Naive B cell (primary cell): ENCODE data around the gene L3HYPDH. TPM values are rescaled to one million over a fixed set of nuclear protein-coding genes. Genes with fewer than 3 reads are reported as not detected.
"Not testable (repeated sequence)": the region's sequence is repeated elsewhere in the genome, so short reads cannot be mapped to it uniquely, and the experiment has no call there.

Experiments used
- ATAC-seq, 2 donors: fragments of 150-1000 bp; cut with Tn5 transposase; 2 replicates each; pipeline ENCODE4 v1.10.0; 2021; ENCODE audit warnings: low read depth in 2 of 2, mild to moderate bottlenecking in 2 of 2, moderate library complexity in 2 of 2
- DNase-seq: peaks from one replicate; pipeline ENCODE4 v3.0.0; 2022
- H3K27ac Mint-ChIP-seq, 6 donors: one replicate each; pipeline ENCODE4 v1.8.0; 2020 to 2022; ENCODE audit warnings: mild to moderate bottlenecking in 6 of 6, mixed read lengths in 6 of 6, moderate library complexity in 5 of 6, inconsistent platforms in 2 of 6
- H3K27me3 Mint-ChIP-seq, 3 donors: one replicate each; pipeline ENCODE4 v1.8.0; 2021 to 2022; ENCODE audit warnings: mixed read lengths in 3 of 3, mild to moderate bottlenecking in 1 of 3
- H3K36me3 Mint-ChIP-seq, 2 donors: one replicate each; pipeline ENCODE4 v1.8.0; 2020 to 2022; ENCODE audit warnings: mixed read lengths in 2 of 2, inconsistent platforms in 1 of 2, mild to moderate bottlenecking in 1 of 2
- H3K4me1 Mint-ChIP-seq, 3 donors: one replicate each; pipeline ENCODE4 v1.8.0; 2020 to 2022; ENCODE audit warnings: mixed read lengths in 3 of 3, inconsistent platforms in 1 of 3, mild to moderate bottlenecking in 1 of 3, moderate library complexity in 1 of 3
- H3K4me3 Mint-ChIP-seq, 8 donors: one replicate each; pipeline ENCODE4 v1.8.0; 2020 to 2022; ENCODE audit warnings: mild to moderate bottlenecking in 8 of 8, mixed read lengths in 8 of 8, moderate library complexity in 8 of 8, inconsistent platforms in 2 of 8
- H3K9me3 Mint-ChIP-seq, 7 donors: one replicate each; pipeline ENCODE4 v1.8.0; 2020 to 2022; ENCODE audit warnings: mixed read lengths in 7 of 7, mild to moderate bottlenecking in 5 of 7, inconsistent platforms in 2 of 7, moderate library complexity in 1 of 7
- polyA plus RNA-seq, 6 donors: library from polyadenylated mRNA; unstranded; fragments of 300-500 nt; fragmentation: Illumina TruSeq; gene quantifications; one replicate each; pipeline ENCODE4 v1.2.3, GENCODE V29; 2021; ENCODE audit warnings: low read depth in 6 of 6

L3HYPDH gene
- polyA plus RNA-seq, 6 donors from 2014 or later = 3.2 to 10.7 (median 5.4) TPM; not detected in 1

GRCh38 chr14:59464486-59465315, 19.5 kb downstream of the L3HYPDH start:
- H3K27me3 Mint-ChIP-seq = peaks cover 9 to 15% (median 11%) of the 10 kb centered on the region in 3 donors
- H3K27ac Mint-ChIP-seq = peak overlapping the region in 4 of 6 donors; percentile 64 to 95 (median 78)
- peak overlapping the region; percentile 82 to 95 (median 89) for H3K4me3 Mint-ChIP-seq
- H3K36me3 Mint-ChIP-seq = peaks cover 0 to 7% of the 10 kb centered on the region in 2 donors
- peak; percentile 66 for DNase-seq
- peak; percentile 57 to 59 for ATAC-seq
- no peaks in the 10 kb centered on the region for H3K9me3 Mint-ChIP-seq
- H3K4me1 Mint-ChIP-seq = peaks cover 7 to 16% (median 12%) of the 10 kb centered on the region in 3 donors

GRCh38 chr14:59463787-59464485, 20.3 kb downstream of the L3HYPDH start:
- peaks cover 7 to 16% (median 12%) of the 10 kb centered on the region in 3 donors for H3K4me1 Mint-ChIP-seq
- H3K9me3 Mint-ChIP-seq = no peaks in the 10 kb centered on the region
- H3K27me3 Mint-ChIP-seq = peaks cover 9 to 16% (median 11%) of the 10 kb centered on the region in 3 donors
- H3K4me3 Mint-ChIP-seq = peak overlapping the region; percentile 82 to 92 (median 89)
- H3K27ac Mint-ChIP-seq = peak overlapping the region in 5 of 6 donors; percentile 18 to 88 (median 62)
- ATAC-seq (peak; percentile 3 to 5), DNase-seq (no peak)
- H3K36me3 Mint-ChIP-seq = peaks cover 0 to 7% of the 10 kb centered on the region in 2 donors

- peaks cover 7 to 16% (median 12%) of the 10 kb centered on the region in 3 donors for H3K4me1 Mint-ChIP-seq
- DNase-seq (no peak), ATAC-seq (no peak)
- no peak overlapping the region for H3K27ac Mint-ChIP-seq
- peak overlapping the region in 1 of 8 donors; percentile 53 for H3K4me3 Mint-ChIP-seq
- H3K9me3 Mint-ChIP-seq = peaks cover 0 to 1% (median 0%) of the 10 kb centered on the region in 7 donors
- H3K27me3 Mint-ChIP-seq = peaks cover 9 to 16% (median 11%) of the 10 kb centered on the region in 3 donors
- peaks cover 12 to 13% of the 10 kb centered on the region in 2 donors for H3K36me3 Mint-ChIP-seq
These were observed 22.3 kb downstream of the L3HYPDH start for GRCh38 chr14:59461891-59462290.

- H3K27me3 Mint-ChIP-seq = peaks cover 9 to 16% (median 11%) of the 10 kb centered on the region in 3 donors
- H3K9me3 Mint-ChIP-seq = peaks cover 0 to 1% (median 0%) of the 10 kb centered on the region in 7 donors
- peak overlapping the region in 1 of 8 donors; percentile 53 for H3K4me3 Mint-ChIP-seq
- DNase-seq = no peak
- peaks cover 3 to 12% (median 8%) of the 10 kb centered on the region in 3 donors for H3K4me1 Mint-ChIP-seq
- peaks cover 12 to 26% of the 10 kb centered on the region in 2 donors for H3K36me3 Mint-ChIP-seq
- H3K27ac Mint-ChIP-seq = no peak overlapping the region
- ATAC-seq = no peak
These were observed 23.8 kb downstream of the L3HYPDH start for GRCh38 chr14:59460378-59460777.

GRCh38 chr14:59458486-59458885, 25.7 kb downstream of the L3HYPDH start:
- H3K36me3 Mint-ChIP-seq = peaks cover 18 to 30% of the 10 kb centered on the region in 2 donors

GRCh38 chr14:59455411-59455810, 28.8 kb downstream of the L3HYPDH start:
- ATAC-seq = no peak
- Mint-ChIP-seq H3K27me3 (peaks cover 0 to 9% (median 0%) of the 10 kb centered on the region in 3 donors), H3K36me3 (peaks cover 20 to 30% of the 10 kb centered on the region in 2 donors), H3K4me1 (no peaks in the 10 kb centered on the region), H3K27ac (no peak overlapping the region), H3K4me3 (no peak overlapping the region), H3K9me3 (peaks cover 0 to 1% (median 0%) of the 10 kb centered on the region in 7 donors)
- DNase-seq = no peak

More at GRCh38 chr14:59458486-59458885, 25.7 kb downstream of the L3HYPDH start:
- Mint-ChIP-seq H3K27me3 (peaks cover 9 to 16% (median 11%) of the 10 kb centered on the region in 3 donors), H3K4me3 (no peak overlapping the region), H3K9me3 (peaks cover 0 to 1% (median 0%) of the 10 kb centered on the region in 7 donors), H3K27ac (no peak overlapping the region), H3K4me1 (peaks cover 0 to 2% (median 0%) of the 10 kb centered on the region in 3 donors)
- no peak for ATAC-seq
- DNase-seq = no peak

GRCh38 chr14:59454139-59454538, 30.1 kb downstream of the L3HYPDH start:
- Mint-ChIP-seq H3K27me3 (no peaks in the 10 kb centered on the region), H3K9me3 (peaks cover 0 to 1% (median 0%) of the 10 kb centered on the region in 7 donors), H3K36me3 (peaks cover 20 to 28% of the 10 kb centered on the region in 2 donors), H3K27ac (no peak overlapping the region), H3K4me3 (no peak overlapping the region), H3K4me1 (no peaks in the 10 kb centered on the region)
- ATAC-seq (no peak), DNase-seq (no peak)

- H3K4me1 Mint-ChIP-seq = no peaks in the 10 kb centered on the region
- no peaks in the 10 kb centered on the region for H3K9me3 Mint-ChIP-seq
- no peak for DNase-seq
- H3K27me3 Mint-ChIP-seq = no peaks in the 10 kb centered on the region
- no peak overlapping the region for H3K4me3 Mint-ChIP-seq
- H3K27ac Mint-ChIP-seq = no peak overlapping the region
- ATAC-seq = no peak
- H3K36me3 Mint-ChIP-seq = peaks cover 8 to 21% of the 10 kb centered on the region in 2 donors
These were observed 32.4 kb downstream of the L3HYPDH start for GRCh38 chr14:59451849-59452248.

- Mint-ChIP-seq H3K4me3 (no peak overlapping the region), H3K36me3 (peaks cover 8 to 11% of the 10 kb centered on the region in 2 donors), H3K9me3 (no peaks in the 10 kb centered on the region), H3K27me3 (no peaks in the 10 kb centered on the region), H3K4me1 (no peaks in the 10 kb centered on the region), H3K27ac (no peak overlapping the region)
- ATAC-seq (no peak), DNase-seq (no peak)
These were observed 33.5 kb downstream of the L3HYPDH start for GRCh38 chr14:59450716-59451115.

GRCh38 chr14:59448673-59449072, 35.5 kb downstream of the L3HYPDH start:
- not testable (repeated sequence) for H3K27me3 Mint-ChIP-seq, H3K9me3 Mint-ChIP-seq, H3K36me3 Mint-ChIP-seq, H3K4me3 Mint-ChIP-seq, ATAC-seq, DNase-seq, H3K4me1 Mint-ChIP-seq
- peak overlapping the region in 1 of 6 donors; percentile 55 for H3K27ac Mint-ChIP-seq

- H3K9me3 Mint-ChIP-seq = no peaks in the 10 kb centered on the region
- H3K4me3 Mint-ChIP-seq = no peak overlapping the region
- no peak overlapping the region for H3K27ac Mint-ChIP-seq
- H3K4me1 Mint-ChIP-seq = peaks cover 0 to 2% (median 0%) of the 10 kb centered on the region in 3 donors
- no peaks in the 10 kb centered on the region for H3K27me3 Mint-ChIP-seq
- H3K36me3 Mint-ChIP-seq = no peaks in the 10 kb centered on the region
- DNase-seq (no peak), ATAC-seq (no peak)
These were observed 44.8 kb downstream of the L3HYPDH start for GRCh38 chr14:59439256-59439965.

GRCh38 chr14:59438195-59438647, 46.0 kb downstream of the L3HYPDH start:
- Mint-ChIP-seq H3K27ac (no peak overlapping the region), H3K4me1 (no peaks in the 10 kb centered on the region), H3K9me3 (no peaks in the 10 kb centered on the region), H3K4me3 (no peak overlapping the region), H3K27me3 (no peaks in the 10 kb centered on the region), H3K36me3 (no peaks in the 10 kb centered on the region)
- ATAC-seq (no peak), DNase-seq (no peak)

GRCh38 chr14:59435987-59436386, 48.2 kb downstream of the L3HYPDH start:
- DNase-seq (no peak), ATAC-seq (no peak)
- no peaks in the 10 kb centered on the region for H3K9me3 Mint-ChIP-seq
- H3K27me3 Mint-ChIP-seq = no peaks in the 10 kb centered on the region
- peak overlapping the region in 1 of 6 donors; percentile 63 for H3K27ac Mint-ChIP-seq
- H3K36me3 Mint-ChIP-seq = no peaks in the 10 kb centered on the region
- no peaks in the 10 kb centered on the region for H3K4me1 Mint-ChIP-seq
- no peak overlapping the region for H3K4me3 Mint-ChIP-seq
